SK-N-SH (cell line): ENCODE data around the gene ANXA7.

Source experiments
- CHD2 ChIP-seq: fragments of 150-350 bp; IDR thresholded peaks from 2 replicates; pipeline ENCODE4 v1.6.1; 2018; ENCODE audit warnings: low read length; ENCODE audit not compliant: partially characterized antibody
- CTCF ChIP-seq: fragments of 200-600 bp; sonication (generic); IDR thresholded peaks from 2 replicates; pipeline ENCODE4 v1.6.1; 2017; ENCODE audit warnings: antibody characterized with exemption, mild to moderate bottlenecking, moderate library complexity
- EP300 ChIP-seq, 2 experiments: IDR thresholded peaks; 2 replicates each; pipeline versions ENCODE4 v1.4.0 to v1.6.1; 2012; ENCODE audit warnings: borderline replicate concordance in 1 of 2, low read depth in 1 of 2, low read length in 1 of 2
- GABPA ChIP-seq: IDR thresholded peaks from 2 replicates; pipeline ENCODE4 v1.4.0; 2012; ENCODE audit warnings: low read depth, mild to moderate bottlenecking
- JUND ChIP-seq: IDR thresholded peaks from 2 replicates; pipeline ENCODE4 v1.4.0; 2012
- NRF1 ChIP-seq: IDR thresholded peaks from 2 replicates; pipeline ENCODE4 v1.6.1; 2012; ENCODE audit warnings: low read depth, mild to moderate bottlenecking, low read length
- POLR2AphosphoS5 ChIP-seq: IDR thresholded peaks from 2 replicates; pipeline ENCODE4 v1.6.1; 2012; ENCODE audit warnings: low read depth, low read length
- RAD21 ChIP-seq: IDR thresholded peaks from 2 replicates; pipeline ENCODE4 v1.6.1; 2012; ENCODE audit warnings: mild to moderate bottlenecking, low read length
- RCOR1 ChIP-seq: fragments of 150-350 bp; IDR thresholded peaks from 2 replicates; pipeline ENCODE4 v1.6.1; 2017; ENCODE audit warnings: antibody characterized with exemption, low read length
- REST ChIP-seq: IDR thresholded peaks from 2 replicates; pipeline ENCODE4 v1.6.1; 2012; ENCODE audit warnings: mild to moderate bottlenecking, low read depth, low read length, moderate library complexity
- SIN3A ChIP-seq: IDR thresholded peaks from 2 replicates; pipeline ENCODE4 v1.6.1; 2012; ENCODE audit warnings: low read depth, mild to moderate bottlenecking, low read length, moderate library complexity, borderline replicate concordance
- TAF1 ChIP-seq: IDR thresholded peaks from 2 replicates; pipeline ENCODE4 v1.6.1; 2012; ENCODE audit warnings: low read depth, mild to moderate bottlenecking, low read length, moderate library complexity, borderline replicate concordance
- TCF12 ChIP-seq: IDR thresholded peaks from 2 replicates; pipeline ENCODE4 v1.4.0; 2012

- TF ChIP-seq CTCF (no peak), REST (no peak), GABPA (no peak), TCF12 (no peak), POLR2AphosphoS5 (no peak), TAF1 (no peak), RCOR1 (no peak), EP300 (IDR thresholded peaks at IDR 0.05; ENCODE audit: borderline replicate concordance in 1 of 2, low read depth in 1 of 2, low read length in 1 of 2) (no peak), RAD21 (no peak), JUND (no peak), NRF1 (no peak), CHD2 (no peak), SIN3A (no peak)
These were observed 12.5 kb upstream of the ANXA7 start for GRCh38 chr10:73426318-73426717.
